Neutrophil (primary cell): ENCODE results near the gene VMAC.
"Not testable (repeated sequence)": the region's sequence is repeated elsewhere in the genome, so short reads cannot be mapped to it uniquely, and the experiment has no call there.

ENCODE experiments used
- H3K27ac ChIP-seq: fragments of 200-600 bp; sonication (generic); 2 replicates; pipeline ENCODE4 v1.5.1; 2016; ENCODE audit warnings: mild to moderate bottlenecking, moderate library complexity
- H3K27me3 ChIP-seq: fragments of 200-600 bp; sonication (generic); 2 replicates; pipeline ENCODE4 v1.6.0; 2016; ENCODE audit warnings: mild to moderate bottlenecking
- H3K36me3 ChIP-seq: fragments of 200-600 bp; sonication (generic); 2 replicates; pipeline ENCODE4 v1.5.1; 2017
- H3K4me1 ChIP-seq, 2 experiments: fragments of 200-600 bp in 1 of 2; sonication (generic) in 1 of 2; 1 replicate in 1 of 2; 2 replicates in 1 of 2; pipeline versions ENCODE4 v1.5.1 to v1.6.1; 2013 to 2016; ENCODE audit warnings: low read depth in 1 of 2, low read length in 1 of 2, mild to moderate bottlenecking in 1 of 2, moderate library complexity in 1 of 2; ENCODE audit not compliant: control insufficient read depth in 1 of 2, insufficient read depth in 1 of 2
- H3K4me3 ChIP-seq, 2 experiments: fragments of 200-600 bp in 1 of 2; sonication (generic) in 1 of 2; 1 replicate in 1 of 2; 2 replicates in 1 of 2; pipeline ENCODE4 v1.5.1; 2013 to 2016; ENCODE audit warnings: low read depth in 1 of 2, low read length in 1 of 2, mild to moderate bottlenecking in 1 of 2, moderate library complexity in 1 of 2
- H3K9me3 ChIP-seq: fragments of 200-600 bp; sonication (generic); 2 replicates; pipeline ENCODE4 v1.5.1; 2016
- TF ChIP-seq, protein P1 (sequence below): fragments of 200-600 bp; sonication (generic); IDR thresholded peaks from 2 replicates; pipeline ENCODE4 v1.5.1; 2016; ENCODE audit warnings: antibody characterized with exemption

VMAC gene

DNA sequence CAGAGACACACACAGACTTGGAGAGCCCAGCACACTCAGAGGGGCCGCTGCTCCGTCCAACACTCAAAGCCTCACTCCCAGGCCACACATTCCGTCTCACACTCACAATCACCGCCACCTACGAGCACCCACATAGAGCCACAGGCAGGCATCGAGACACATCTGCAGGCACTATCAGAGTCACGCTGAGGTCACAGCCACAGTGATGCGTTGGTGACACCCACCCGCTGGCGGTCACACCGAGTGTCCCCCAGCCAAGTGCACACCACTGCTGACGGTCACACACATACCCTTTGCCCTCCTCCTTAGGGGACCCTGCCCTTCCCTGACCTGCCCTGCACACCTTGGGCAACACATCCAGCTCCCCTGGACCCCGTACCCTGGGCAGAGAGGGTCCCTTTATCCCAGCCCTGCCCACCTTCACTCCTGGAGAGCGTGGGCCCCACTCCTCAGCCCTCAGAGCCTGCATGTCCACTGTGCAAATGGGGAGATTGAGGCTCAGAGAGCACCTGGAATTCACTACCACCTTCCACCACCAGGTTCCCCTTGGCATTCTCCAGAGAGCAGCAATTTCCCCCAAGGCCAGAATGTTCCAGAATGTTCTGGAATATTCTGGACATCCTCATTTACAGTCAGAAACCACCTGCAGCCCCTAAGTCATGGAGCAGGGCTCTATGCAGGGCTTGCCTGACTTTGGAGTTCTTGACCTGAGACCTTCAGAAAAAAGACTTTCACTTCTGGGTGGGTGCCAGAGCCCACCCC is 39.8 kb upstream of the VMAC start:
- Histone ChIP-seq H3K36me3 (no peaks in the 10 kb centered on the region), H3K9me3 (no peaks in the 10 kb centered on the region), H3K4me3 (no peak overlapping the region), H3K27me3 (no peaks in the 10 kb centered on the region), H3K27ac (no peak overlapping the region), H3K4me1 (no peaks in the 10 kb centered on the region)
- TF ChIP-seq, protein P1, sequence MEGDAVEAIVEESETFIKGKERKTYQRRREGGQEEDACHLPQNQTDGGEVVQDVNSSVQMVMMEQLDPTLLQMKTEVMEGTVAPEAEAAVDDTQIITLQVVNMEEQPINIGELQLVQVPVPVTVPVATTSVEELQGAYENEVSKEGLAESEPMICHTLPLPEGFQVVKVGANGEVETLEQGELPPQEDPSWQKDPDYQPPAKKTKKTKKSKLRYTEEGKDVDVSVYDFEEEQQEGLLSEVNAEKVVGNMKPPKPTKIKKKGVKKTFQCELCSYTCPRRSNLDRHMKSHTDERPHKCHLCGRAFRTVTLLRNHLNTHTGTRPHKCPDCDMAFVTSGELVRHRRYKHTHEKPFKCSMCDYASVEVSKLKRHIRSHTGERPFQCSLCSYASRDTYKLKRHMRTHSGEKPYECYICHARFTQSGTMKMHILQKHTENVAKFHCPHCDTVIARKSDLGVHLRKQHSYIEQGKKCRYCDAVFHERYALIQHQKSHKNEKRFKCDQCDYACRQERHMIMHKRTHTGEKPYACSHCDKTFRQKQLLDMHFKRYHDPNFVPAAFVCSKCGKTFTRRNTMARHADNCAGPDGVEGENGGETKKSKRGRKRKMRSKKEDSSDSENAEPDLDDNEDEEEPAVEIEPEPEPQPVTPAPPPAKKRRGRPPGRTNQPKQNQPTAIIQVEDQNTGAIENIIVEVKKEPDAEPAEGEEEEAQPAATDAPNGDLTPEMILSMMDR: no peak

DNA sequence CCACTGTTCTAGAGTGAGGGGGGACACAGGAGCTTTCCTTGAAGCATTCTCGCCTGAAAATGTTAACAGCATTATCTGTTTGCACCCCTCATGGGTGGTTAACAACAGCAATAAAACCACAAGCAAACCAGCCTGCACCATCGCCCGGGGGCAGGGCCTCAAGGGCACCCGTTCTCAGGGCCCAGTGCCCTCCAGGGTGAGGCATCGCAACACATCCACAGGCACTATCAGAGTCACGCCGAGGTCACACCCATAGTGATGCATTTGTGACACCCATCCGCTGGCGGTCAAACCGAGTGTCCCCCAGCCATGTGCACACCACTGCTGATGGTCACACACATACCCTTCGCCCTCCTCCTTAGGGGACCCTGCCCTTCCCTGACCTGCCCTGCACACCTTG is 38.9 kb upstream of the VMAC start:
- H3K4me1 ChIP-seq: no peaks in the 10 kb centered on the region
- no peaks in the 10 kb centered on the region for H3K9me3 ChIP-seq
- TF ChIP-seq, protein P1: no peak
- H3K36me3 ChIP-seq: no peaks in the 10 kb centered on the region
- no peak overlapping the region for H3K4me3 ChIP-seq
- no peaks in the 10 kb centered on the region for H3K27me3 ChIP-seq
- no peak overlapping the region for H3K27ac ChIP-seq

DNA sequence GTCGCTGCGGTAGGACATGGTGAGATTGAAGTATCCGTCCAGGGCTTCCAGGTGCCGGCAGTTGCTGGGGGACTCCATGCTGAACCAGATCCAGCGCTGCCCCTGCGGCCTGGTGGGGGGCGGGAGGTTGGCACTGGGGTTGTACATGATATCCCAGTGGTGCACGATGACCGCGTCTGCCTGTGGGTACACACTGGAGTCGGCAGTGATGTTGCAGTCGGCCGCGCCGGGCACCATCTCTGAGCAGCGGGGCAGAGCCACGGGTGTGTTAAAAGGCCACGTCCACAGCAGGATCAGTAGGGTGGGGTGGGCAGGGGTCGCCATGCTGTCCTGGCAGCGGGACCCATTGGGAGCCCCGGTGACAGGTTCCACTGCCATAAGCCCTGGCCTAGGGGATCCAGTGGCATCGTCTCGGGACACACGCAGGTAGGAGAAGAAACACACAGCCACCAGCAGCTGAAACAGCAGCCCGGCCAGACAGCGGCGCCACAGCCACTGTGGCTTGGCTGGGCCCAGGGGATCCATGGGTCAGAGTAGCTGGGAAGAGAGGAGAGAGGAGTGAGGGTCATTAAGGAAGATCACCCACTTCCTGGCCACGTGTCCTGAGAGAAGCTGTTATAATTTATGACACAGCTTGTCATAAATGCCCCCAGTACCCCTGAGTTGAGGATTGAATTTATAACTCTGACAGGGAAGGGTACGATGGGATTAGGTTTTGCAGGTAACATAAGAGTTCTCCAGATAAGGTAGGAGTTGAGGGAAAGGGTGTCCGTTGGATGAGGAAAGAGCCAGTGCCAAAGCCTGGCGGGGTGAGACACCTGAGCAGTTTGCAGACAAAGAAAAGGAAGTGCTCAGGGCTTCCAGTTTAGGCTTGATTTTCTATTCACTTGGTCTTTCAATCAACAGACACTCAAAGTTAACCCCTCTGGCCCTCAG is 37.2 kb upstream of the VMAC start:
- Histone ChIP-seq H3K9me3 (no peaks in the 10 kb centered on the region), H3K4me3 (no peak overlapping the region), H3K36me3 (no peaks in the 10 kb centered on the region), H3K27me3 (no peaks in the 10 kb centered on the region), H3K4me1 (no peaks in the 10 kb centered on the region), H3K27ac (no peak overlapping the region)
- TF ChIP-seq, protein P1: no peak

DNA sequence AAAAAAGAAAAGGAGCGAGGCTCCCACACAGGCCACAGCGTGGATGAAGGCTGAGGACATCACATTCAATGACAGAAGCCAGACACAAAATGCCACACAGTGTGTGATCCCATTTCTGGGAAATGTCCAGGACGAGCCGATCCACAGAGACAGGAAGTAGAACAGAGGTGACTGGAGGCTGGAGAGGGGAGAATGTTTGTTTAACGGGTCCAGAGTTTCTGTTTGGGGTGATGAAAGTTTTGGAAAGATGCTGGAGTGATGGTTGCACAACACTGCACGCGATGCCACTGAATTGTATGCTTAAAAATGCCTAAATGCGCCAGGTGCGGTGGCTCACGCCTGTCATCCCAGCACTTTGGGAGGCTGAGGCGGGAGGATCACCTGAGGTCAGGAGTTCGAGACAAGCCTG is 33.7 kb upstream of the VMAC start:
- no peak overlapping the region for H3K27ac ChIP-seq
- TF ChIP-seq, protein P1: no peak
- no peaks in the 10 kb centered on the region for H3K4me1 ChIP-seq
- H3K36me3 ChIP-seq: no peaks in the 10 kb centered on the region
- H3K27me3 ChIP-seq: no peaks in the 10 kb centered on the region
- no peaks in the 10 kb centered on the region for H3K9me3 ChIP-seq
- no peak overlapping the region for H3K4me3 ChIP-seq

DNA sequence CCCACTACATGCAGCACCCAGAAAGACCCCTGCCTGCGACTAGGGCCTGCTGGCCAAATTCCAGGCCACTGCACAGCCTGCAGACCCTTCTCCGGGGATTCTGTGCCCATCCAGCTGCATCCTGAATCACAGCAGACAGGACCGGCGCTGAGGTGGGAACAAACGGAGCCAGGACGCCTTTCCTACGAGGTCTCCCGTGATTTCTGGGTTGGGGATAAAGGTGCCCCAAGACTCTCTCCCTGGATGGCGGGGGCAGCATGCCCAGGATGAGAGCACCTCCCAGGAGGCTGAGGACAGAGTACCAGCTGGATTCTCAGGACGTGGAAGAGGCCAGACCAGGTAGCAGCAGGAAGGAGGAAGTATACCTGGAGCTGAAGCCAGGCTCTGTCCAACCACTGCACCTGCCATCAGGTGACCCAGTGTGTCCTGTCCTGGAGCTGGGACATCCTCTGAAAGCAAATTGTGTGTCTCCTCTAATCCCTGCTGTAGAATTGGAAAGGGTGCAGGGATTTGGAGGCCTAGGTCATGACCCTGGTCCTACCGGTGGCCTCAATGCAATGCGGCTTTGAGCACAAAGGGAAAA is 31.0 kb upstream of the VMAC start:
- no peaks in the 10 kb centered on the region for H3K4me1 ChIP-seq
- no peak overlapping the region for H3K4me3 ChIP-seq
- no peaks in the 10 kb centered on the region for H3K27me3 ChIP-seq
- TF ChIP-seq, protein P1: no peak
- H3K36me3 ChIP-seq: no peaks in the 10 kb centered on the region
- H3K27ac ChIP-seq: no peak overlapping the region
- H3K9me3 ChIP-seq: no peaks in the 10 kb centered on the region

DNA sequence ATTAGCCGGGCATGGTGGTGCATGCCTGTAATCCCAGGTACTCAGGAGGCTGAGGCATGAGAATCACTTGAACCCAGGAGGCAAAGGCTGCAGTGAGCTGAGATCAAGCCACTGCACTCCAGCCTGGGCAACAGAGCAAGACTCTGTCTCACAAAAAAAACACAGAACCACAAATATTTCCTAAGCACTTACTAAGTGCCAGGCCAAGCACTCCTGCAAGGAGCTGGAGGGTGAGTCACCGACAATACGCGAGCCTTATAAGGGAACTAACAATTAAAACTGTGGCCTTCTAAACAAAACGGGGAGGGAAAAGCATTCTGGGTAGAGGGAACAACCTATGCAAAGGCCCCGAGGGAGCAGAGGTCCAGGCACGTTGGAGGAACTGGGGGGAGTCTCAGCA is 30.2 kb upstream of the VMAC start:
- H3K4me3 ChIP-seq, H3K4me1 ChIP-seq, H3K27ac ChIP-seq, H3K9me3 ChIP-seq, H3K27me3 ChIP-seq, H3K36me3 ChIP-seq: not testable (repeated sequence)
